HCT116 (cell line): ENCODE measurements around the gene ADAR.

Source experiments
- CTCF ChIP-seq, 3 experiments: fragments of 200-600 bp in 1 of 3; sonication (generic) in 1 of 3; IDR thresholded peaks in 2 of 3; conservative IDR thresholded peaks in 1 of 3; 2 replicates each; pipeline ENCODE4 v1.5.1; 2012 to 2017; ENCODE audit warnings: low read depth in 2 of 3, low read length in 2 of 3, antibody characterized with exemption in 1 of 3, borderline replicate concordance in 1 of 3, control low read depth in 1 of 3, mild to moderate bottlenecking in 1 of 3, mixed read lengths in 1 of 3, mixed run types in 1 of 3, moderate library complexity in 1 of 3; ENCODE audit not compliant: insufficient read depth in 1 of 3
- EZH2 ChIP-seq: fragments of 200-600 bp; sonication (generic); IDR thresholded peaks from 2 replicates; pipeline ENCODE4 v1.6.1; 2017; ENCODE audit warnings: antibody characterized with exemption, mixed run types
- POLR2A ChIP-seq: IDR thresholded peaks from 2 replicates; pipeline ENCODE4 v1.7.0; 2011; ENCODE audit warnings: borderline replicate concordance; ENCODE audit not compliant: insufficient read depth, insufficient read length; ENCODE audit errors: extremely low read depth
- POLR2AphosphoS5 ChIP-seq: IDR thresholded peaks from 2 replicates; pipeline ENCODE4 v1.6.1; 2011; ENCODE audit warnings: mild to moderate bottlenecking, low read depth, low read length, moderate library complexity
- ZNF274 ChIP-seq: fragments of 200-500 bp; sonication (Bioruptor generic); IDR thresholded peaks from 2 replicates; pipeline ENCODE4 v1.6.1; 2014; ENCODE audit warnings: mild to moderate bottlenecking, low read depth, low read length, inconsistent platforms

- TF ChIP-seq POLR2AphosphoS5 (no peak), POLR2A (no peak), EZH2 (no peak), CTCF (IDR thresholded peaks at IDR 0.05 in 2 of 3, conservative IDR thresholded peaks at IDR 0.05 in 1 of 3; ENCODE audit: borderline replicate concordance in 1 of 3, insufficient read depth in 1 of 3, low read depth in 2 of 3, low read length in 2 of 3) (no peak), ZNF274 (no peak)
Measured at GRCh38 chr1:154624746-154625643, 17.0 kb upstream of the ADAR start.
